A549 (cell line): Measurements from ENCODE around the gene C1R. TPM values are rescaled to one million over a fixed set of nuclear protein-coding genes. Genes with fewer than 3 reads are reported as not detected.

ENCODE experiments used
- ATAC-seq, 2 experiments: fragments of 200-7000 bp in 1 of 2; fragments of >200 bp in 1 of 2; cut with Nextera tagmentation in 1 of 2; cut with Tn5 transposase in 1 of 2; 3 replicates each; pipeline versions ENCODE4 v1.8.0 to v1.9.1; 2018 to 2020; ENCODE audit warnings: mild to moderate bottlenecking in 1 of 2, moderate library complexity in 1 of 2
- CTCF ChIA-PET: fragments of 300-600 bp; sonication (Branson Sonifier 250); formaldehyde crosslinking; extraction: SDS; loops from one replicate; lab custom pipeline; 2021; ENCODE audit warnings: antibody characterized with exemption, inconsistent platforms; lab: Yijun Ruan, JAX
- POLR2A ChIA-PET: fragments of 350-600 bp; formaldehyde crosslinking; extraction: SDS; loops from one replicate; lab custom pipeline; 2021; ENCODE audit warnings: antibody characterized with exemption, inconsistent platforms; lab: Yijun Ruan, JAX
- DNase-seq, 2 experiments: peaks; one replicate each; pipeline versions ENCODE4 v3.0.0 to v3.0.0-alpha.2; 2011 to 2016; ENCODE audit warnings: low read depth in 1 of 2, low spot score in 1 of 2
- FAIRE-seq: peaks from 2 replicates; lab custom pipeline; 2011; peaks lifted over from hg19 to GRCh38; lab: Jason Lieb, UNC
- H3K27ac ChIP-seq, 2 experiments: fragments of >200 bp; sonication (Bioruptor Twin); formaldehyde crosslinking; 3 replicates each; pipeline ENCODE4 v1.5.1; 2016 to 2017
- H3K4me1 ChIP-seq: fragments of >200 bp; sonication (Bioruptor Twin); formaldehyde crosslinking; 3 replicates; pipeline ENCODE4 v1.6.1; 2016
- H3K4me2 ChIP-seq: fragments of >200 bp; sonication (Bioruptor Twin); formaldehyde crosslinking; 3 replicates; pipeline ENCODE4 v1.6.1; 2016
- H3K4me3 ChIP-seq: fragments of >200 bp; sonication (Bioruptor Twin); formaldehyde crosslinking; 3 replicates; pipeline ENCODE4 v1.5.1; 2016
- H3K9me3 ChIP-seq: fragments of >200 bp; sonication (Bioruptor Twin); formaldehyde crosslinking; 3 replicates; pipeline ENCODE4 v1.6.1; 2016
- CTCF ChIP-seq: fragments of >200 bp; sonication (Bioruptor Twin); formaldehyde crosslinking; IDR thresholded peaks from 3 replicates; pipeline ENCODE4 v1.5.1; 2016
- ELK1 ChIP-seq: fragments of 150-350 bp; IDR thresholded peaks from 2 replicates; pipeline ENCODE4 v1.6.1; 2014; ENCODE audit warnings: low read depth, mild to moderate bottlenecking, low read length
- EP300 ChIP-seq, 2 experiments: fragments of >200 bp; sonication (Bioruptor Twin); formaldehyde crosslinking; IDR thresholded peaks; 2 replicates in 1 of 2; 3 replicates in 1 of 2; pipeline ENCODE4 v1.6.1; 2016 to 2017
- ESRRA ChIP-seq: fragments of 150-350 bp; IDR thresholded peaks from 2 replicates; pipeline ENCODE4 v1.6.1; 2014; ENCODE audit warnings: mild to moderate bottlenecking, low read length, borderline replicate concordance
- JUN ChIP-seq, 2 experiments: fragments of >200 bp; sonication (Bioruptor Twin); formaldehyde crosslinking; IDR thresholded peaks; 2 replicates in 1 of 2; 3 replicates in 1 of 2; pipeline ENCODE4 v1.6.1; 2016 to 2017
- JUNB ChIP-seq: fragments of >200 bp; sonication (Bioruptor Twin); formaldehyde crosslinking; IDR thresholded peaks from 2 replicates; pipeline ENCODE4 v1.6.1; 2016
- KDM1A ChIP-seq: fragments of 200-600 bp; sonication (generic); IDR thresholded peaks from 2 replicates; pipeline ENCODE4 v1.6.1; 2016; ENCODE audit warnings: low read depth, mild to moderate bottlenecking
- KDM5A ChIP-seq: fragments of 200-600 bp; sonication (generic); IDR thresholded peaks from 2 replicates; pipeline ENCODE4 v1.6.1; 2016; ENCODE audit warnings: antibody characterized with exemption, mild to moderate bottlenecking
- PBX3 ChIP-seq: IDR thresholded peaks from 2 replicates; pipeline ENCODE4 v1.6.1; 2012
- POLR2AphosphoS2 ChIP-seq: conservative IDR thresholded peaks from 2 replicates; pipeline ENCODE4 v1.6.1; 2012; ENCODE audit warnings: low read length, improper control_type of control experiment, inconsistent platforms
- RARB ChIP-seq: fragments of 250-450 bp; sonication (Bioruptor Pico); IDR thresholded peaks from 2 replicates; pipeline ENCODE4 v1.8.0; 2021; ENCODE audit warnings: mild to moderate bottlenecking, moderate library complexity
- RCOR1 ChIP-seq: fragments of 150-350 bp; IDR thresholded peaks from 2 replicates; pipeline ENCODE4 v1.6.1; 2014; ENCODE audit warnings: antibody characterized with exemption, low read length, low read depth
- REST ChIP-seq: fragments of 200-600 bp; sonication (generic); IDR thresholded peaks from 2 replicates; pipeline ENCODE4 v1.6.1; 2016; ENCODE audit warnings: antibody characterized with exemption, mild to moderate bottlenecking, moderate library complexity
- SMC3 ChIP-seq: fragments of >200 bp; sonication (Bioruptor Twin); formaldehyde crosslinking; IDR thresholded peaks from 3 replicates; pipeline ENCODE4 v1.6.1; 2018; ENCODE audit warnings: inconsistent platforms
- SREBF2 ChIP-seq: fragments of 450-650 bp; IDR thresholded peaks from 2 replicates; pipeline ENCODE4 v1.6.1; 2014; ENCODE audit warnings: mild to moderate bottlenecking, moderate library complexity
- WGBS: methylation state at CpG from one replicate; pipeline ENCODE4 v1.1.6; 2017; ENCODE audit errors: missing lambda C conversion rate; 5-methylcytosine and 5-hydroxymethylcytosine counted together
- polyA plus RNA-seq, 4 experiments: library from polyadenylated mRNA; depleted of rRNA in 3 of 4; stranded (reverse); fragments of >200 nt; fragmentation: RNase III in 1 of 4; extraction: RNeasy Plus Mini Kit Qiagen cat#74134 plus additional on column Dnase treatment in 1 of 4; gene quantifications; 2 replicates in 3 of 4; 3 replicates in 1 of 4; pipeline ENCODE4 v1.2.3, GENCODE V29; 2011 to 2017

C1R gene
- polyA plus RNA-seq, 2 of the 4 experiments (the other 2 are of a cell fraction): 31.4 to 36.0 TPM

GRCh38 chr12:7134396-7135166 lies 42.3 kb upstream of the C1R start (continued):
- TF ChIP-seq REST (no peak), POLR2AphosphoS2 (no peak), CTCF (no peak), EP300 (IDR thresholded peaks at IDR 0.05) (no peak), SMC3 (no peak), RARB (CRISPR knock-in tag) (no peak), ELK1 (no peak), KDM5A (no peak), RCOR1 (no peak)

- TF ChIP-seq PBX3 (no peak), JUN (IDR thresholded peaks at IDR 0.05) (no peak), ESRRA (no peak), EP300 (IDR thresholded peaks at IDR 0.05) (no peak), KDM1A (no peak), REST (no peak), SREBF2 (no peak), JUNB (no peak)
- no peak for ATAC-seq
- POLR2A ChIA-PET: no interaction called here
Measured at GRCh38 chr12:7131502-7131866, 39.2 kb upstream of the C1R start.

More at GRCh38 chr12:7131502-7131866, 39.2 kb upstream of the C1R start:
- CTCF ChIA-PET: interaction anchor here (1.1 to 1.4 kb wide), 2 partner anchors 13 to 18 kb away, joined by 4 to 5 read pairs; no protein-coding TSS in a partner anchor
- no peak overlapping the region for H3K4me2 ChIP-seq
- 91% methylated on average over 7 of the region's 7 CpGs for WGBS
- H3K4me3 ChIP-seq: no peak overlapping the region
- H3K27ac ChIP-seq: no peak overlapping the region
- FAIRE-seq: no peak
- no peak for DNase-seq
- H3K9me3 ChIP-seq: no peaks in the 10 kb centered on the region
- H3K4me1 ChIP-seq: no peaks in the 10 kb centered on the region
